Trophoblast cell (in vitro differentiated cells and primary cell): Measurements from ENCODE around the gene TBX4.
A peak's percentile ranks its signal among the peaks of the same experiment; 100 is the strongest.

Source experiments
- DNase-seq, 2 donors: peaks; one replicate each; pipeline ENCODE4 v3.0.0-alpha.2; 2016
- H2AFZ ChIP-seq: 2 replicates; pipeline ENCODE4 v1.6.1; 2013; ENCODE audit warnings: low read length, moderate library complexity, mild to moderate bottlenecking; ENCODE audit not compliant: insufficient read depth, poor library complexity
- H2AK5ac ChIP-seq: 2 replicates; pipeline ENCODE4 v1.6.1; 2013; ENCODE audit warnings: mild to moderate bottlenecking, low read length
- H2BK120ac ChIP-seq: 2 replicates; pipeline ENCODE4 v1.6.1; 2013; ENCODE audit warnings: low read length, mild to moderate bottlenecking, moderate library complexity; ENCODE audit not compliant: insufficient read depth, poor library complexity
- H2BK12ac ChIP-seq: 2 replicates; pipeline ENCODE4 v1.6.1; 2013; ENCODE audit warnings: mild to moderate bottlenecking, low read length, moderate library complexity
- H2BK5ac ChIP-seq: 2 replicates; pipeline ENCODE4 v1.6.1; 2013; ENCODE audit warnings: low read length, low read depth, moderate library complexity, mild to moderate bottlenecking; ENCODE audit not compliant: poor library complexity
- H3K14ac ChIP-seq: 2 replicates; pipeline ENCODE4 v1.6.1; 2013; ENCODE audit warnings: mild to moderate bottlenecking, low read length
- H3K18ac ChIP-seq: 2 replicates; pipeline ENCODE4 v1.6.1; 2013; ENCODE audit warnings: mild to moderate bottlenecking, low read length
- H3K23ac ChIP-seq: 2 replicates; pipeline ENCODE4 v1.6.1; 2013; ENCODE audit warnings: low read length
- H3K27ac ChIP-seq: 2 replicates; pipeline ENCODE4 v1.5.1; 2013; ENCODE audit warnings: low read depth, mild to moderate bottlenecking, inconsistent platforms, low read length, moderate library complexity
- H3K27me3 ChIP-seq: 2 replicates; pipeline ENCODE4 v1.6.1; 2013; ENCODE audit warnings: inconsistent platforms, mild to moderate bottlenecking, low read length, moderate library complexity; ENCODE audit not compliant: insufficient read depth
- H3K36me3 ChIP-seq, 2 experiments: 1 replicate in 1 of 2; 2 replicates in 1 of 2; pipeline ENCODE4 v1.6.1; 2013; ENCODE audit warnings: low read length in 2 of 2, mild to moderate bottlenecking in 2 of 2, moderate library complexity in 1 of 2; ENCODE audit not compliant: insufficient read depth in 2 of 2, control insufficient read depth in 1 of 2
- H3K4ac ChIP-seq: 2 replicates; pipeline ENCODE4 v1.6.1; 2013; ENCODE audit warnings: low read depth, mild to moderate bottlenecking, low read length, moderate library complexity
- H3K4me1 ChIP-seq, 2 experiments: 1 replicate in 1 of 2; 2 replicates in 1 of 2; pipeline ENCODE4 v1.6.1; 2013; ENCODE audit warnings: low read length in 2 of 2, mild to moderate bottlenecking in 2 of 2, moderate library complexity in 1 of 2; ENCODE audit not compliant: insufficient read depth in 2 of 2, control insufficient read depth in 1 of 2
- H3K4me2 ChIP-seq: 2 replicates; pipeline ENCODE4 v1.6.1; 2013; ENCODE audit warnings: inconsistent platforms, mild to moderate bottlenecking, low read length, moderate library complexity
- H3K4me3 ChIP-seq: 2 replicates; pipeline ENCODE4 v1.5.1; 2013; ENCODE audit warnings: mild to moderate bottlenecking, low read depth, low read length, inconsistent platforms
- H3K79me1 ChIP-seq: one replicate; pipeline ENCODE4 v1.6.1; 2013; ENCODE audit warnings: low read length
- H3K79me2 ChIP-seq: 2 replicates; pipeline ENCODE4 v1.6.1; 2013; ENCODE audit warnings: low read length, mild to moderate bottlenecking; ENCODE audit not compliant: control insufficient read depth, insufficient read depth, poor library complexity
- H3K9ac ChIP-seq: 2 replicates; pipeline ENCODE4 v1.6.1; 2013; ENCODE audit warnings: mild to moderate bottlenecking, low read length
- H3K9me3 ChIP-seq: 2 replicates; pipeline ENCODE4 v1.6.1; 2013; ENCODE audit warnings: low read depth, mild to moderate bottlenecking, control low read depth, inconsistent platforms, low read length; ENCODE audit not compliant: insufficient read depth
- H4K12ac ChIP-seq: 2 replicates; pipeline ENCODE4 v1.6.1; 2013; ENCODE audit warnings: low read depth, mild to moderate bottlenecking, low read length, moderate library complexity
- H4K8ac ChIP-seq: 2 replicates; pipeline ENCODE4 v1.6.1; 2013; ENCODE audit warnings: low read depth, mild to moderate bottlenecking, low read length, moderate library complexity
- H4K91ac ChIP-seq: one replicate; pipeline ENCODE4 v1.6.1; 2013; ENCODE audit warnings: low read depth, mild to moderate bottlenecking, low read length, moderate library complexity
- WGBS: extraction: QIAGEN DNeasy Blood & Tissue Kit; methylation state at CpG from one replicate; pipeline ENCODE4 v1.1.7; 2013; ENCODE audit warnings: missing lambda C conversion rate; ENCODE audit not compliant: insufficient read length, insufficient coverage; ENCODE audit errors: extremely low coverage; 5-methylcytosine and 5-hydroxymethylcytosine counted together

The TBX4 gene

DNA sequence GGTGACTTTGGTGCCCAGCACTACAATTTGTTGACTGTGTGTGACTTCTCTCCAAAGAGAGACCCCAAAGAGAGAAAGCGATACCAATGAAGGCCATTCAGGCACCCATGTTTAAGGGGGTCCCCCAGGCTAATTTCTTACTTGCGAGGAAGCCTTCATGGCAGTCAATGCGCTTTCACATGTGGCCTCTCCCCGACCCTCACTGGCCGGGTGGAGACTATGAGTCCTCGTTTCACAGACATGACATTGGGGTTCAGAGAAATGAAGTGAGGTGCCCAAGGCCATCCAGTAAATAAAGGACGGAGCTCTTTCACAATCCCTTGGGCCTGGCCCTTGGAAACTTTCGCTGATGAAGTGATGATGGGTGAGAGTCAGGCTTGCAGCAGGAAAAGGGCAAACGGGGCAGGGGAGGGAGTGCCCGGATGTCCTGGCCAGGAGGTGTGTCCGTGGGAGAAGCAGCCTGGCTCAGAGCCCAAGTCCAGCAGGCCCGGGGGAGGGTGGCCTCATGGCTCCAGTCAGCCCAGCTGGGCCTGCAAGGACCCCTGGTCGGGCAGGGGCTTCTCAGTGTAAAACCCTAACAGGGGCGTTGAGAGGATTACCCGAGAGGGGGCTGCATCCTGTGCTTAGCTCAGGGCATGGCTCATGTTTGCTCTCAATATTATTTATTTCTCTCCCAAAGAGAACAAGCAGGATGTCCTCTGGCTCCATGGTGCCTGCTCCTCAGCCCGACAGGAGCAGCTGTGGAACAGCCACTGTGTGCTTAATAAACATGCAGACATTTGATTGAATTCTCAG lies 37.9 kb upstream of the TBX4 start:
- no peak overlapping the region for H3K4ac ChIP-seq
- H3K36me3 ChIP-seq: no peaks in the 10 kb centered on the region
- H4K8ac ChIP-seq: no peak overlapping the region
- no peak overlapping the region for H3K4me2 ChIP-seq
- H3K4me3 ChIP-seq: no peak overlapping the region
- no peak overlapping the region for H2BK120ac ChIP-seq
- no peak overlapping the region for H3K9ac ChIP-seq
- peaks cover 8% of the 10 kb centered on the region for H3K79me1 ChIP-seq
- no peak overlapping the region for H3K14ac ChIP-seq
- no peak overlapping the region for H3K23ac ChIP-seq
- DNase-seq: no peak
- peaks cover 6 to 17% of the 10 kb centered on the region in 2 experiments for H3K4me1 ChIP-seq
- H3K27ac ChIP-seq: no peak overlapping the region
- no peak overlapping the region for H4K12ac ChIP-seq
- H2BK12ac ChIP-seq: no peak overlapping the region
- H2BK5ac ChIP-seq: no peak overlapping the region
- no peak overlapping the region for H3K18ac ChIP-seq
- H2AK5ac ChIP-seq: no peak overlapping the region
- no peaks in the 10 kb centered on the region for H3K79me2 ChIP-seq
- peaks cover 35% of the 10 kb centered on the region for H3K27me3 ChIP-seq
- H4K91ac ChIP-seq: no peak overlapping the region
- H2AFZ ChIP-seq: no peak overlapping the region
- WGBS: no CpG with 5 or more reads among the region's 16 CpGs
- peaks cover 2% of the 10 kb centered on the region for H3K9me3 ChIP-seq

DNA sequence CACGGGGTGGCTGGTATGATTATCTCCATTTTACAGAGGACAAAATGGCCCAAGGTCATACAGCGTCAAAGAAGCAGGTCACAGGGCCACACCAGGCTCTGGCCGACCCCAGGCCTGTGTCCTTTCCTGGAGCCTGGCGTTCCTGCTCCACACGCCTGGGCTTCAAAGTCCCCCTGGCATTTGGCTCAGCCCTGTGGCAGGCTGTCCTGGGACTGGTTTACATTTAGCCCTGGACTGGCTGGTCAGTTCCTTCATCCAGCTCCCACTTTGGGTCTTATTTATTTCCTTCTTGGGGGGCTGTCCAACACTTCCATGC lies 37.3 kb upstream of the TBX4 start:
- Histone ChIP-seq H3K18ac (no peak overlapping the region), H4K91ac (no peak overlapping the region), H3K9me3 (peaks cover 2% of the 10 kb centered on the region), H3K4me3 (no peak overlapping the region), H2BK12ac (no peak overlapping the region), H3K27ac (no peak overlapping the region), H3K4ac (no peak overlapping the region), H3K4me2 (no peak overlapping the region), H3K23ac (no peak overlapping the region), H3K79me1 (peaks cover 8% of the 10 kb centered on the region), H3K9ac (no peak overlapping the region), H3K4me1 (peaks cover 6 to 16% of the 10 kb centered on the region in 2 experiments), H2BK120ac (no peak overlapping the region), H2AFZ (no peak overlapping the region), H4K8ac (no peak overlapping the region), H3K27me3 (peaks cover 30% of the 10 kb centered on the region), H4K12ac (no peak overlapping the region), H3K36me3 (no peaks in the 10 kb centered on the region), H2AK5ac (no peak overlapping the region), H3K79me2 (no peaks in the 10 kb centered on the region), H2BK5ac (no peak overlapping the region), H3K14ac (no peak overlapping the region)
- no CpG with 5 or more reads among the region's 5 CpGs for WGBS
- no peak for DNase-seq

DNA sequence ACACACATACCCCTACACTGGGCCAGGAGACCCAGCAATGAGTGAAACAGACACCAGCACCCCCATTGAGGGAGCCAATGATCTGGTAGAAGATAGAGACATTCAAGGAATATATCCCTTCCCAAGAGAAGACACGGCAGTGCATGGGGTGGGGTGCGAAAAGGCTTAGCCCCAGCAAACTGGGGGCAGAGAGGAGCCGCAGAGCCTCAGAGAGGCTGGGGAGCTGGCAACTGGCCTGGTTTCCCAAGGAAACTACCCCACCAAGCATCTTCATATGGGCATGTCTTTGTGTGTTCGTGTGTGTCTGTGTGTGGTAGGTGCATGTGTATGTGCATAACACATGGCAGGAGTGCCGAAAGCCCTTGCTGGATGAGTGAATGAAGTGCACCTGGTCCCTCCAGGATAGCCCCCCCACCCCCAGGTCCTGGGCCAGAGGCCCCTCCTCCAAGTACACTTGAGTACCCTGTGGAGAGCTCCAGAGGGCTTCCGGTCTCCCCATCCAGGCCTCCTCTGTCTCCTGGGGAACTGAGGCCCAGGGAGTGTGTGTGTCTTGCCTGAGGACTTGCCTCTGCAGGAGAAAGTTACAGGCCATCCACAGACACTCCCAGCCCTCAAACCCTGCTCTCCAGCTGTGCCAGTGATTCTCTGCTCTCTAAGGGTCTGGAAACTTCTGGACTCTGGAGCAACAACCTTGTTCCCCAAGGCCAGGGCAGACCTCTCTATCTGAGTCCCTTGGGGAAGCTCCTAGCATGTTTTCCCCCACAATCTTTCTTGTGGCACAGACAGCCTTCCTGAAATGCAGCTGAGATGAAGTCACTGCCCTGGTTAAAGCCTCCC lies 36.6 kb upstream of the TBX4 start:
- peaks cover 8% of the 10 kb centered on the region for H3K79me1 ChIP-seq
- no peak overlapping the region for H2BK5ac ChIP-seq
- no peak overlapping the region for H3K27ac ChIP-seq
- H3K36me3 ChIP-seq: no peaks in the 10 kb centered on the region
- H3K4me1 ChIP-seq: peaks cover 6 to 12% of the 10 kb centered on the region in 2 experiments
- H3K4ac ChIP-seq: no peak overlapping the region
- no peak overlapping the region for H3K23ac ChIP-seq
- no peak overlapping the region for H2BK12ac ChIP-seq
- DNase-seq: no peak
- H3K9ac ChIP-seq: no peak overlapping the region
- H3K14ac ChIP-seq: no peak overlapping the region
- H4K91ac ChIP-seq: no peak overlapping the region
- H3K4me2 ChIP-seq: no peak overlapping the region
- H3K79me2 ChIP-seq: no peaks in the 10 kb centered on the region
- H4K12ac ChIP-seq: no peak overlapping the region
- no peak overlapping the region for H2AFZ ChIP-seq
- no peak overlapping the region for H3K18ac ChIP-seq
- WGBS: no CpG with 5 or more reads among the region's 6 CpGs
- H2AK5ac ChIP-seq: no peak overlapping the region
- H3K9me3 ChIP-seq: peaks cover 2% of the 10 kb centered on the region
- H2BK120ac ChIP-seq: no peak overlapping the region
- H3K4me3 ChIP-seq: no peak overlapping the region
- H4K8ac ChIP-seq: no peak overlapping the region
- peaks cover 23% of the 10 kb centered on the region for H3K27me3 ChIP-seq

DNA sequence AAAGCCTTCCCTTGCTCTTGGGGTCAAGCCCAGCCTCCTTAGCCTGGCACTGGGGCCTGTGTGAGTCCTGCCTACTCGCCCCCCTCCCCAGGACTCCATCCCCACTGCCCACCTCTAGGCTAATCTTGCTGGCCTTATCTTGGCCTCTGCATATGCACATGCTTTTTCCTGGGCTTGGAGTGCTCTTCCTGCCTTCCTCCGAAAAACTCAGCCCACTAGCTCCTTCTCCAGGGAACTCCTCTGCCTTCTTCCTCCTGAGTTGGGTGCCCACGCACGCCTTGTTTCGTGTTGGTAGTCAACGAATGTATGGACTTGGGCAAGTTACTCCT lies 36.0 kb upstream of the TBX4 start:
- H2BK5ac ChIP-seq: no peak overlapping the region
- H4K12ac ChIP-seq: no peak overlapping the region
- H4K8ac ChIP-seq: peak overlapping the region; percentile 41
- peak overlapping the region; percentile 56 for H3K4me2 ChIP-seq
- H3K14ac ChIP-seq: no peak overlapping the region
- H2BK12ac ChIP-seq: no peak overlapping the region
- H2BK120ac ChIP-seq: no peak overlapping the region
- H3K4me1 ChIP-seq: peaks cover 6 to 9% of the 10 kb centered on the region in 2 experiments
- no peaks in the 10 kb centered on the region for H3K79me2 ChIP-seq
- H4K91ac ChIP-seq: no peak overlapping the region
- no peak overlapping the region for H3K4ac ChIP-seq
- no peak overlapping the region for H3K23ac ChIP-seq
- H3K27ac ChIP-seq: no peak overlapping the region
- peaks cover 2% of the 10 kb centered on the region for H3K9me3 ChIP-seq
- peaks cover 18% of the 10 kb centered on the region for H3K27me3 ChIP-seq
- H2AK5ac ChIP-seq: no peak overlapping the region
- no peak overlapping the region for H3K18ac ChIP-seq
- WGBS: no CpG with 5 or more reads among the region's 6 CpGs
- peaks cover 7% of the 10 kb centered on the region for H3K79me1 ChIP-seq
- DNase-seq: no peak
- no peaks in the 10 kb centered on the region for H3K36me3 ChIP-seq
- H3K9ac ChIP-seq: no peak overlapping the region
- no peak overlapping the region for H2AFZ ChIP-seq
- H3K4me3 ChIP-seq: no peak overlapping the region
